ENCODE results near the gene RLBP1. TPM values are rescaled to one million over a fixed set of nuclear protein-coding genes. Genes with fewer than 3 reads are reported as not detected.
"Not testable (repeated sequence)": the region's sequence is repeated elsewhere in the genome, so short reads cannot be mapped to it uniquely, and the experiment has no call there.

Gene RLBP1
- not detected for total RNA-seq

DNA sequence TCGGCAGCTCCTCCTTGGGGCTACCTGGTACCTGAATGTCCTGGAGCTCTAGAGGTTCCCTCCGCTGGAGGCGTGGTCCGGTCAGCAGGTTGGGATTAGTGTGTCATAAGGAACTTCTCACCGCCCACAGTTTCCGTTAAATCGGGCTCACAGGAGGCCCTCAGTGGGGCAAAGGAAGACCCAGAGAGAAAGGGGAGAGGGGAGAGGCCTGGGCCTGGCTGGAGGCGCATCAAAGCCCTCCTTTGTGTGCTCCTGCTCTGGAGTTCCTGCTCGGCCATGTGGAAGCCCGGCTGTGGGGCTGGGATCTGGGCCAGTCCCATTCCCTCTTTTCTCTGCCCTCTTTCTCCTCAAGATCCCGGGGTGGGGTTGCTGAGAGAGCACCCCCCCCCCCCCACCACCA lies at the start of gene RLBP1:
Gene RLBP1 (minus strand): TSS at position 37 of the 400 bp plus-strand sequence. CDS start 2,604 bp downstream, outside the sequence.
- Histone ChIP-seq H3K27me3 (no peaks in the 10 kb centered on the region), H3K4me1 (no peaks in the 10 kb centered on the region), H3K9me3 (no peaks in the 10 kb centered on the region), H3K27ac (no peak within 1 kb of the TSS), H3K4me3 (no peak within 1 kb of the TSS), H3K36me3 (no peaks in the 10 kb centered on the region)
- peak in 1 of 3 donors; percentile 32 for DNase-seq
- TF ChIP-seq, protein P1, sequence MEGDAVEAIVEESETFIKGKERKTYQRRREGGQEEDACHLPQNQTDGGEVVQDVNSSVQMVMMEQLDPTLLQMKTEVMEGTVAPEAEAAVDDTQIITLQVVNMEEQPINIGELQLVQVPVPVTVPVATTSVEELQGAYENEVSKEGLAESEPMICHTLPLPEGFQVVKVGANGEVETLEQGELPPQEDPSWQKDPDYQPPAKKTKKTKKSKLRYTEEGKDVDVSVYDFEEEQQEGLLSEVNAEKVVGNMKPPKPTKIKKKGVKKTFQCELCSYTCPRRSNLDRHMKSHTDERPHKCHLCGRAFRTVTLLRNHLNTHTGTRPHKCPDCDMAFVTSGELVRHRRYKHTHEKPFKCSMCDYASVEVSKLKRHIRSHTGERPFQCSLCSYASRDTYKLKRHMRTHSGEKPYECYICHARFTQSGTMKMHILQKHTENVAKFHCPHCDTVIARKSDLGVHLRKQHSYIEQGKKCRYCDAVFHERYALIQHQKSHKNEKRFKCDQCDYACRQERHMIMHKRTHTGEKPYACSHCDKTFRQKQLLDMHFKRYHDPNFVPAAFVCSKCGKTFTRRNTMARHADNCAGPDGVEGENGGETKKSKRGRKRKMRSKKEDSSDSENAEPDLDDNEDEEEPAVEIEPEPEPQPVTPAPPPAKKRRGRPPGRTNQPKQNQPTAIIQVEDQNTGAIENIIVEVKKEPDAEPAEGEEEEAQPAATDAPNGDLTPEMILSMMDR (IDR thresholded peaks at IDR 0.05) = no peak
- no peak for TF ChIP-seq POLR2A (IDR thresholded peaks at IDR 0.05)

DNA sequence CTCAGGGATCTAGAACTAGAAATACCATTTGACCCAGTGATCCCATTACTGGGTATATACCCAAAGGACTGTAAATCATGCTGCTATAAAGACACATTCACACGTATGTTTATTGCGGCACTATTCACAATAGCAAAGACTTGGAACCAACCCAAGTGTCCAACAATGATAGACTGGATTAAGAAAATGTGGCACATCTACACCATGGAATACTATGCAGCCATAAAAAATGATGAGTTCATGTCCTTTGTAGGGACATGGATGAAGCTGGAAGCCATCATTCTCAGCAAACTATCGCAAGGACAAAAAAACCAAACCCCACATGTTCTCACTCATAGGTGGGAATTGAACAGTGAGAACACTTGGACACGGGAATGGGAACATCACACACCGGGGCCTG lies 28.8 kb upstream of the RLBP1 start:
- not testable (repeated sequence) for DNase-seq, H3K36me3 ChIP-seq, H3K9me3 ChIP-seq, H3K27ac ChIP-seq, H3K4me1 ChIP-seq, H3K27me3 ChIP-seq, H3K4me3 ChIP-seq

DNA sequence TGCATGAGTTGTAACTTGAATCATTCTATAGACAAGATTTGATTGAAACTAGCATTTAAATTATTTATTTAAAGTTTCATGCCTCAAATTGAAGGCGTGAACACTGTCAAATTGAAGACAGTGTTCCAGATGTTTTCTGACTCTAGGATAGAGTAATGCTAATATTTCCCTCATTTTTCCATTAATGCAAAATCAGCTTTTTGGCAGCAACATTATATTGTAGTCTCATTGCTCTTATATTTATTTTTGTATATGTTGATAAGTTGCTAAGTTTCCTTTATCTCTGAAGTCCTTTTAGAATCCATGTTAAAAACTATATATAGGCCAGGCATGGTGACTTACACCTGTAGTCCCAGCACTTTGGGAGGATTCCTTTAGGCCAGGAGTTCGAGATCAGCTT lies 27.2 kb upstream of the RLBP1 start:
- Histone ChIP-seq H3K27me3 (no peaks in the 10 kb centered on the region), H3K36me3 (no peaks in the 10 kb centered on the region), H3K4me3 (no peak overlapping the region), H3K4me1 (peaks cover 0 to 8% (median 7%) of the 10 kb centered on the region in 4 donors), H3K27ac (no peak overlapping the region), H3K9me3 (no peaks in the 10 kb centered on the region)
- DNase-seq = no peak
- no peak for TF ChIP-seq POLR2A (IDR thresholded peaks at IDR 0.05)
- TF ChIP-seq, protein P1 (IDR thresholded peaks at IDR 0.05) = no peak

DNA sequence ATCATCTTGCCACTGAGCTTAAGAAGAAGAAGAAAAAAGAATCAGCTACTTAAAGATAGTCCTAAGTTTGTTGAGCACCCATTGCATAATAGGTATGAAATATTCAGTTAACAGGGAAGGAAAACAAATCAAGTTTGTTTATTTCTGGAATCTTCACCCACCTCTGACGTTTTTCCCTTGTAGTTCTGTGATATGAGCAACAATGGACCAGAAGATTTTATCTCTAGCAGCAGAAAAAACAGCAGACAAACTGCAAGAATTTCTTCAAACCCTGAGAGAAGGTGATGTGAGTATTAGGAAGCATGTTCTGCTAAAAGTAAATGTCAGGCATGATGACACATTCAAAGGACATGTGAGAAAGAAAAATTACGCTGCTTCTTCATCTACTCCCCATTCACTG lies 26.1 kb upstream of the RLBP1 start:
- no peaks in the 10 kb centered on the region for H3K9me3 ChIP-seq
- no peak overlapping the region for H3K4me3 ChIP-seq
- peaks cover 0 to 8% (median 7%) of the 10 kb centered on the region in 4 donors for H3K4me1 ChIP-seq
- no peak for DNase-seq
- TF ChIP-seq, protein P1 (IDR thresholded peaks at IDR 0.05) = no peak
- TF ChIP-seq POLR2A (IDR thresholded peaks at IDR 0.05) = no peak
- no peak overlapping the region for H3K27ac ChIP-seq
- no peaks in the 10 kb centered on the region for H3K36me3 ChIP-seq
- H3K27me3 ChIP-seq = no peaks in the 10 kb centered on the region

DNA sequence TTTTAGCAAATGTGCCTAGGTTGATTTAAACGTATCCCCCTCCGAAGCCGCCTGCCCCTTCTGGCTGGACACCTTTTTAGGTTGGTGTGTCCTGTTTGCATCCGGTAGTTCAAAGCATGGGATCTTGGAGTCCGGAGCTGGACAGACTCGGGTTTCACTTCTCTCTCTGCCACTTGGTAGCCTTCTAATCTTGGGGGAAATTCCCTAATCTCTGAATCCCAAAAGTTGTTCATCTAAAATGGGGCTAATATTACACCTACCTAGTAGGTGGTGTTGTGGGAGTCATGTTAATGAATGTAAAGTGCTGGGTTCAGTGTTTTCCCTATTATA lies 23.2 kb upstream of the RLBP1 start:
- Histone ChIP-seq H3K4me3 (peak overlapping the region; percentile 53 to 71 (median 64)), H3K27ac (peak overlapping the region in 1 of 4 donors; percentile 39), H3K4me1 (peaks cover 0 to 8% (median 7%) of the 10 kb centered on the region in 4 donors), H3K9me3 (no peaks in the 10 kb centered on the region), H3K27me3 (no peaks in the 10 kb centered on the region), H3K36me3 (no peaks in the 10 kb centered on the region)
- DNase-seq = no peak
- TF ChIP-seq, protein P1 (IDR thresholded peaks at IDR 0.05) = no peak

DNA sequence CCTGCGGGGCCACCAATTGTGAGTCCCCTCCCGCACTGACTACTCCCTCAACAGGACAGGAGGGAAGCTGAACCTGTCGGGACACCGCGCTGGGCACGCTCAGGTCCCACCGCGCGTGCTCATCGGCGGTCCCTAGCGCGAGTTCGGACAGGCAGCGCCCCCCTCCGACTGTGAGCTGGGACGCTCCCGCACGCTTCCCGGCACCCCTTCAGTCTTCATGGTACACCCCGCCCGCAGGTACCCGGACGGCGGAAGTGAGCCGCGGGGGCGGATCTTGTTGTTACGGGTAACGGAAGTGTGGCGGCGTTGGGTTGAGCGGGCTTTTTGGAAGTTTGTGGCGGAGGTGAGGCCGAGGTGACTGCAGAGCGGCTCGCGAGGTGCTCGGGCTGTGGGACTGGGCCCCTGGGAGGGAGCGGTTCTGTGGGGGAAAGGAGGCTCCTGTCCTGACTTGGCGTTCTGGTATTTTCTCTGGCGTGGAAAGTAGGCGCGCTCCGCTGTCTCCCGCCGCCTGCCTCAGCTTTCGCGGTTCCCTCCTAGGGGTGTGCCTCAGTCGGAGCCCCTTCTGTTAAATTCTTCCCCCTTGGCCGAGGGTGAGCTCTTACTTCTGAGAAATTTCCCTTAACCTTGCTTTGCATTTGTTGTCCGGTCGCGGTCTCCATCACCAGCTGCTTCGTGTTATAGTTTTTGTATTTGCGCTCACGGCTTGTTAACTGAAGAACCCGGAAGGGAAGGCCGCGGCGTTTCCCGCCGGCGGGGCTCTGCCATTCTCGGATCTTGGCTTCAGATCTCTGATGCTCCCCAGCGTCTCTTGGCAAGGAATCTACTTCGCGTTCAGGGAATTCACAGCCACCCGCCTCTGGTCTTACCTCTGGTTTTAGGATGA lies 22.6 kb upstream of the RLBP1 start, which contains the start of gene FANCI:
Gene FANCI (plus strand): TSS at position 289 of the 883 bp plus-strand sequence. CDS start 3,669 bp downstream, outside the sequence.
- Histone ChIP-seq H3K36me3 (no peaks in the 10 kb centered on the region), H3K4me1 (peaks cover 0 to 8% (median 7%) of the 10 kb centered on the region in 4 donors), H3K9me3 (no peaks in the 10 kb centered on the region), H3K4me3 (peak within 1 kb of the TSS; percentile 53 to 71 (median 64)), H3K27me3 (no peaks in the 10 kb centered on the region), H3K27ac (peak within 1 kb of the TSS; percentile 16 to 58 (median 36))
- no peak for TF ChIP-seq POLR2A (IDR thresholded peaks at IDR 0.05)
- TF ChIP-seq, protein P1 (IDR thresholded peaks at IDR 0.05) = peak in 4 of 6 experiments; percentile 42 to 60 (median 47)
- peak; percentile 95 to 98 (median 97) for DNase-seq

Measured in Peyer's patch (tissue), 4 donors.